DMS114 treated with DMSO at 0.1 percent for 48 hours (cell line): ENCODE measurements around the gene RAB19.
"Not testable (repeated sequence)": the region's sequence is repeated elsewhere in the genome, so short reads cannot be mapped to it uniquely, and the experiment has no call there.

Experiments
- DNase-seq: peaks from one replicate; lab custom pipeline; 2025; ENCODE audit not compliant: unreplicated experiment; lab: John Stamatoyannopoulos, UW

The RAB19 gene

DNA sequence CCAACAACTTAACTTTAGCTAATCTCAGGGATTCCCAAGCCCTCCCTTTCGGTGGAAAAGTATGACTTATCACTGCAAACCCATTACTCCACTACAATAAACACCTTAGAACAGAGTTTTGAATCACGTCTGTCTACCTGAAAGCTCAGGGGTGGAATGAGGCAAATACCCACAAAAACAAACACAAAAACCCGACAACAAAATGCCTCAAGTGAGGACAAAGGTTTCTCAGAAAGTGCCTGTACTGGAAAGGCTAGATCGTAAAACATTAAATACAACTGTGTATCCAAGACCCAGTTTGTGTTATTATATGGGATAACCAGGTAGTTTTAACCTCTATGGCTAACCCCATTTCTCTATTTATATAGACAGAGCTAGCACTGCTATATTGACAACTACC lies 49.4 kb downstream of the RAB19 start:
- DNase-seq: no peak

DNA sequence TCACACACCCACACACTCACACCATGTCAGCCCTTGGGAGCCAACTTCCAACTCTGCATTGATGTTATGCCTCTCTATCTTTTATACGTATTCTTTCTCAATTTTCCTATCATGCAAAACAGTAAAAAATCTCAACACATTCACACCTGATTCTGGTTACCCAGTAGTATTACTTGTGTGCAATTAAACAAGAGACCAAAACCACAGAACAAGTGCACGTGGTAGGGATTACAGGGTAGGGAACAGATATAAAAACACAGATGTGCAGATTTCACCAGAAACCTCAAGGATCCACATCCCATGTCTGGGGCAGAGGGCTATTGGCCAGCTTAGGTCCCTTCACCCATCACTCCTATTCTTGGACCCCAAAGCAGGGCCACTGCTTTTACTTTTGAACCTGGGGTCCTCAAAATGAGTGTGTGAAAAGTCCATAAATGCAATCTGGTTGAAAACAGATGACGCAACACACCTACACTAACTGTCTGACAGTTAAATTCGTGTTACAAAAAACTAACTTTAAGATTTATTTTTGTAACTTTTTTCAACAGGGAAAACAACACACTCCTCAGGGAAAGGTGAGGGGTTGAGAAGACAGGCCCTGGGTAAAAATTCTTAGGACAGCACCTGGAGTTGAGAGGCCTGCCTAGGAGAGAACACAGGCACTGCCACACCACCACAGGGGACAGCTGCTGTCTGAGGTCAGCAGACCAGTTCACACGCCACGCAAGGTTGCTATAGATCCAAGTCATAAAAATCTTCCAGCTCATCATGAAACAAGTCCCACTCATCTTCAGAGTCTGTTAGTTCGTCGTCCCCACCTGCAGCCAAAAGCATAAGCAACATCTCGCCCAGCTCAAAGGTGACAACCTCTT lies 50.2 kb downstream of the RAB19 start:
- not testable (repeated sequence) for DNase-seq

- no peak for DNase-seq
Observed at GRCh38 chr7:140454657-140455015, 50.8 kb downstream of the RAB19 start.

- DNase-seq: no peak
Observed at GRCh38 chr7:140455743-140456142, 51.9 kb downstream of the RAB19 start.

- no peak for DNase-seq
Observed at GRCh38 chr7:140456551-140457051, 52.7 kb downstream of the RAB19 start.

GRCh38 chr7:140458201-140458600 lies 54.3 kb downstream of the RAB19 start:
- DNase-seq: no peak

- no peak for DNase-seq
Observed at GRCh38 chr7:140458916-140459315, 55.1 kb downstream of the RAB19 start.

DNA sequence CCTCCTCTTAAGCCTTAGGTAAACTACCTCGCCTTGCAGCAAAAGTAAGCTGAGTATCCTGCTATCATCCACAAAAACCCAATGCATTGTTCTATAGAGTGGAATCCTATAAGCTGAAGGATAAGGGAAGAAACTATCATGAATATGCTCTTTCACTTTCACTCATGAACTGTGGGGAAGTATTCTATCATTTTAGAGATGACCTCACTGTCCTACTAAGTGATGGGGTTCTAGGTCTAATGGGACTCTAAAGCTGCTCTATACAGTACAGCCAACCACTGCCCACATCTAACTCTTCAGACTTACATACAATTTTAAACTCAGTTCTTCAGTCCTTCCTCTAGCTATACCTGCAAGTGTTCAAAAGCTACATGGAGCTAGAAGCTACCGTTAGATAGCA lies 59.3 kb downstream of the RAB19 start:
- DNase-seq: no peak

GRCh38 chr7:140475747-140476333 lies 72.0 kb downstream of the RAB19 start:
- peak; percentile 41 for DNase-seq

DNA sequence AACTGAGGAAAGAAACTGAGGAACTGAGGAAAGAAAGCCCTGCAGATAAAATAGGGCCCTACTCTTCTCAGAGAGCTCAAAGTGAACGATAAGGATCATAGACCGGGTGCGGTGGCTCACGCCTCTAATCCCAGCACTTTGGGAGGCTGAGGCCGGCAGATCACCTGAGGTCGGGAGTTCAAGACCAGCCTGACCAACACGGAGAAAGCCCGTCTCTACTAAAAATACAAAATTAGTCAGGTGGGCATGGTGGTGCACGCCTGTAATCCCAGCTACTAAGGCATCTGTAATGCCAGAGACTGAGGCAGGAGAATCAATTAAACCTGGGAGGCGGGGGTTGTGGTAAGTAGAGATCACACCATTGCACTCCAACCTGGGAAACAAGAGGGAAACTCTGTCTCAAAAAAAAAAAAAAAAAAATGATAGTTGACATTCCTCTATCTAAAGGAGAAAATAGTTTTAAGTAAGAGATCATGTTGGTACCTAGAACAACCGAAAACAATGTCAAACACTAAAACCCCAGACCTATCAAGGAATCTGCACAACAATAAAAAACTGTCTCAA lies 72.9 kb downstream of the RAB19 start:
- DNase-seq: peak; percentile 4
